ENCODE measurements around the gene SLC7A10. TPM values are rescaled to one million over a fixed set of nuclear protein-coding genes. Genes with fewer than 3 reads are reported as not detected.

Gene SLC7A10
- polyA plus RNA-seq, 1 donor (not counting 4 experiments of a cell fraction or from before 2014, with no cell fraction given), result not detected

GRCh38 chr19:33236696-33237390 is 11.2 kb upstream of the SLC7A10 start:
- H3K4me1 ChIP-seq (ENCODE audit: control insufficient read depth, extremely low read depth, insufficient read depth, low read length), result no peaks in the 10 kb centered on the region
- no peak for TF ChIP-seq EZH2 (IDR thresholded peaks at IDR 0.05; ENCODE audit: low read length)
- TF ChIP-seq CTCF (optimal IDR thresholded peaks at IDR 0.05 in 1 of 3, IDR thresholded peaks at IDR 0.05 in 1 of 3, conservative IDR thresholded peaks at IDR 0.05 in 1 of 3; ENCODE audit: extremely low read depth in 1 of 3, insufficient read depth in 2 of 3, low read length in 3 of 3), result no peak
- H2AFZ ChIP-seq (ENCODE audit: control insufficient read depth, low read length), result no peak overlapping the region
- no peak overlapping the region for H3K9ac ChIP-seq (ENCODE audit: control insufficient read depth, extremely low read depth, insufficient read depth, low read length)
- no peak overlapping the region for H3K4me2 ChIP-seq (ENCODE audit: control insufficient read depth, extremely low read depth, insufficient read depth, low read depth, low read length)
- no peaks in the 10 kb centered on the region for H3K36me3 ChIP-seq (ENCODE audit: control insufficient read depth in 2 of 2, extremely low read depth in 1 of 2, insufficient read depth in 2 of 2, low read length in 2 of 2)
- no peaks in the 10 kb centered on the region for H3K9me1 ChIP-seq (ENCODE audit: control insufficient read depth, extremely low read depth, insufficient read depth, low read length)
- no peaks in the 10 kb centered on the region for H3K9me3 ChIP-seq (ENCODE audit: control insufficient read depth, low read depth, low read length)
- H4K20me1 ChIP-seq (ENCODE audit: control insufficient read depth, extremely low read depth, insufficient read depth, low read length), result no peaks in the 10 kb centered on the region
- no peak overlapping the region for H3K4me3 ChIP-seq (ENCODE audit: control insufficient read depth in 2 of 3, extremely low read depth in 1 of 3, insufficient read depth in 2 of 3, low read depth in 1 of 3, low read length in 3 of 3)
- peaks cover 4% of the 10 kb centered on the region for H3K27me3 ChIP-seq (ENCODE audit: control insufficient read depth, extremely low read depth, insufficient read depth, low read length)
- FAIRE-seq (no peak), DNase-seq (ENCODE audit: low read depth, low spot score) (no peak)
- no peak overlapping the region for H3K27ac ChIP-seq (ENCODE audit: control insufficient read depth, insufficient read depth, low read length)
- no peaks in the 10 kb centered on the region for H3K79me2 ChIP-seq (ENCODE audit: control insufficient read depth, insufficient read depth, low read length)
- dilution Hi-C loops (cut with MboI; ENCODE audit: extremely low pct_ligation_motif_present, low sequenced_read_pairs), result no loop called here

DNA sequence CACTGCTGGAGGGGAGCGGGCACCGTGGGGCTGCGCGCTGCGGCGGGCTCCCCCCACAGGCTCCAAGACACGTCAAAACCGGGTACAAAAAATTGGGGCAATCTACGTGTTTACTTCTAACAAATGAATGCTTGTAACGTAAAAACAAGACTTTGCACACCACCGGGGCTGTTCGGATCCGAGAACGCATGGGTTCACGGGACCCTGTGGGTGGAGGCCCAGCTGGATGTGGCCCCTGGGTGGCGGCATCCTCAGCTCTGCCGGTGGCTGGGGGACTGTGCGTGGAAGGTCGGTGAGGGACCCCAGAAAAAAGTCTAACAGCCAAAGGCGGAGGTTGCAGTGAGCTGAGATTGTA is 10.3 kb upstream of the SLC7A10 start:
- dilution Hi-C loops (cut with MboI; ENCODE audit: extremely low pct_ligation_motif_present, low sequenced_read_pairs), result no loop called here

More for the DNA sequence above, 10.3 kb upstream of the SLC7A10 start:
- Histone ChIP-seq H3K79me2 (ENCODE audit: control insufficient read depth, insufficient read depth, low read length) (no peaks in the 10 kb centered on the region), H3K4me2 (ENCODE audit: control insufficient read depth, extremely low read depth, insufficient read depth, low read depth, low read length) (no peak overlapping the region), H3K27me3 (ENCODE audit: control insufficient read depth, extremely low read depth, insufficient read depth, low read length) (peaks cover 4% of the 10 kb centered on the region), H3K4me1 (ENCODE audit: control insufficient read depth, extremely low read depth, insufficient read depth, low read length) (no peaks in the 10 kb centered on the region), H3K9me1 (ENCODE audit: control insufficient read depth, extremely low read depth, insufficient read depth, low read length) (no peaks in the 10 kb centered on the region), H3K36me3 (ENCODE audit: control insufficient read depth in 2 of 2, extremely low read depth in 1 of 2, insufficient read depth in 2 of 2, low read length in 2 of 2) (no peaks in the 10 kb centered on the region), H4K20me1 (ENCODE audit: control insufficient read depth, extremely low read depth, insufficient read depth, low read length) (no peaks in the 10 kb centered on the region), H3K9ac (ENCODE audit: control insufficient read depth, extremely low read depth, insufficient read depth, low read length) (no peak overlapping the region), H3K4me3 (ENCODE audit: control insufficient read depth in 2 of 3, extremely low read depth in 1 of 3, insufficient read depth in 2 of 3, low read depth in 1 of 3, low read length in 3 of 3) (no peak overlapping the region), H3K27ac (ENCODE audit: control insufficient read depth, insufficient read depth, low read length) (no peak overlapping the region), H2AFZ (ENCODE audit: control insufficient read depth, low read length) (no peak overlapping the region), H3K9me3 (ENCODE audit: control insufficient read depth, low read depth, low read length) (no peaks in the 10 kb centered on the region)
- DNase-seq (ENCODE audit: low read depth, low spot score) (no peak), FAIRE-seq (no peak)
- TF ChIP-seq CTCF (optimal IDR thresholded peaks at IDR 0.05 in 1 of 3, IDR thresholded peaks at IDR 0.05 in 1 of 3, conservative IDR thresholded peaks at IDR 0.05 in 1 of 3; ENCODE audit: extremely low read depth in 1 of 3, insufficient read depth in 2 of 3, low read length in 3 of 3) (no peak), EZH2 (IDR thresholded peaks at IDR 0.05; ENCODE audit: low read length) (no peak)

Data from keratinocyte (primary cell).